ENCODE measurements around the gene HID1. TPM values are rescaled to one million over a fixed set of nuclear protein-coding genes. Genes with fewer than 3 reads are reported as not detected.

The HID1 gene
- polyA plus RNA-seq, 2 of the 4 experiments (the other 2 are of a cell fraction) = 5.2 to 11.7 TPM

GRCh38 chr17:74947041-74947754 is 25.4 kb downstream of the HID1 start:
- 90% methylated on average over 17 of the region's 17 CpGs for WGBS (ENCODE audit: missing lambda C conversion rate)
- DNase-seq (ENCODE audit: low read depth in 1 of 2, low spot score in 1 of 2) (no peak), ATAC-seq (no peak), FAIRE-seq (no peak)
- no peak for TF ChIP-seq ZNF302 (CRISPR knock-in tag; IDR thresholded peaks at IDR 0.05)
- TF ChIP-seq E2F6 (IDR thresholded peaks at IDR 0.05; ENCODE audit: borderline replicate concordance, low read depth) = no peak
- no peak for TF ChIP-seq CBX8 (IDR thresholded peaks at IDR 0.05)
- no peak for TF ChIP-seq RCOR1 (IDR thresholded peaks at IDR 0.05; ENCODE audit: low read depth, low read length)
- TF ChIP-seq EHMT2 (IDR thresholded peaks at IDR 0.05; ENCODE audit: low read depth) = no peak
- Histone ChIP-seq H3K9me3 (no peaks in the 10 kb centered on the region), H3K4me3 (no peak overlapping the region), H3K4me2 (no peak overlapping the region), H3K4me1 (peaks cover 24% of the 10 kb centered on the region), H3K27ac (no peak overlapping the region)
- CTCF ChIA-PET = interaction anchor here (0.9 to 42.3 kb wide), 3 partner anchors 10 to 42 kb away, joined by 3 to 1448 read pairs (median 1448); partner anchors contain the start of genes HID1, OTOP2, OTOP3 and USH1G
- POLR2A ChIA-PET = no interaction called here

GRCh38 chr17:74946641-74947040 is 25.9 kb downstream of the HID1 start:
- Histone ChIP-seq H3K9me3 (no peaks in the 10 kb centered on the region), H3K27ac (no peak overlapping the region), H3K4me1 (peaks cover 24% of the 10 kb centered on the region), H3K4me3 (no peak overlapping the region), H3K4me2 (no peak overlapping the region)
- POLR2A ChIA-PET = no interaction called here
- CTCF ChIA-PET = interaction anchor here (0.9 to 42.3 kb wide), 3 partner anchors 11 to 43 kb away, joined by 3 to 1448 read pairs (median 1448); partner anchors contain the start of genes HID1, OTOP2, OTOP3 and USH1G
- 88% methylated on average over 14 of the region's 14 CpGs for whole genome bisulfite sequencing (ENCODE audit: missing lambda C conversion rate)
- no peak for TF ChIP-seq HOXA7 (CRISPR knock-in tag; IDR thresholded peaks at IDR 0.05)
- no peak for TF ChIP-seq MAX (IDR thresholded peaks at IDR 0.05)
- no peak for TF ChIP-seq ZC3H11A (IDR thresholded peaks at IDR 0.05)
- no peak for TF ChIP-seq GATA3 (IDR thresholded peaks at IDR 0.05; ENCODE audit: borderline replicate concordance)
- no peak for TF ChIP-seq SMC3 (IDR thresholded peaks at IDR 0.05)
- no peak for TF ChIP-seq ZNF302 (CRISPR knock-in tag; IDR thresholded peaks at IDR 0.05)
- TF ChIP-seq RCOR1 (IDR thresholded peaks at IDR 0.05; ENCODE audit: low read depth, low read length) = no peak
- TF ChIP-seq HOXB5 (CRISPR knock-in tag; IDR thresholded peaks at IDR 0.05) = no peak
- no peak for TF ChIP-seq RNF2 (IDR thresholded peaks at IDR 0.05; ENCODE audit: borderline replicate concordance, low read depth)
- TF ChIP-seq CTCF (IDR thresholded peaks at IDR 0.05) = no peak
- no peak for TF ChIP-seq CHD4 (IDR thresholded peaks at IDR 0.05; ENCODE audit: borderline replicate concordance)
- TF ChIP-seq FOSB (CRISPR knock-in tag; IDR thresholded peaks at IDR 0.05) = no peak
- no peak for TF ChIP-seq BHLHE40 (IDR thresholded peaks at IDR 0.05; ENCODE audit: low read depth, low read length)
- no peak for TF ChIP-seq RARB (CRISPR knock-in tag; IDR thresholded peaks at IDR 0.05)
- no peak for ATAC-seq
- DNase-seq (ENCODE audit: low read depth in 1 of 2, low spot score in 1 of 2) = no peak
- FAIRE-seq = no peak

- H3K9me3 ChIP-seq = no peaks in the 10 kb centered on the region
- ATAC-seq = no peak
- ChIA-PET CTCF (interaction anchor here (1.1 to 42.3 kb wide), 3 partner anchors 12 to 67 kb away, joined by 4 to 1448 read pairs (median 1448); partner anchors contain the start of genes HID1, MRPL58, OTOP2 and OTOP3), POLR2A (interaction anchor here (0.8 kb wide), 1 partner anchor 72 kb away, joined by 4 read pairs; no protein-coding TSS in a partner anchor)
- no peak overlapping the region for H3K4me2 ChIP-seq
- DNase-seq (ENCODE audit: low read depth in 1 of 2, low spot score in 1 of 2) = no peak
- H3K4me1 ChIP-seq = peaks cover 18% of the 10 kb centered on the region
- FAIRE-seq = no peak
- TF ChIP-seq CEBPB (IDR thresholded peaks at IDR 0.05) = no peak
- TF ChIP-seq ZSCAN20 (CRISPR knock-in tag; IDR thresholded peaks at IDR 0.05) = no peak
- TF ChIP-seq MAZ (IDR thresholded peaks at IDR 0.05; ENCODE audit: borderline replicate concordance, low read depth, low read length) = no peak
- TF ChIP-seq PBX3 (IDR thresholded peaks at IDR 0.05) = no peak
- TF ChIP-seq ZFP36 (IDR thresholded peaks at IDR 0.05; ENCODE audit: borderline replicate concordance, partially characterized antibody) = no peak
- no peak for TF ChIP-seq MYC (IDR thresholded peaks at IDR 0.05; ENCODE audit: borderline replicate concordance, low read length)
- TF ChIP-seq ELK1 (IDR thresholded peaks at IDR 0.05; ENCODE audit: low read depth, low read length) = no peak
- no peak for TF ChIP-seq ZC3H11A (IDR thresholded peaks at IDR 0.05)
- TF ChIP-seq FOSL2 (IDR thresholded peaks at IDR 0.05) = no peak
- TF ChIP-seq FOSL2 (CRISPR knock-in tag; IDR thresholded peaks at IDR 0.05) = no peak
- TF ChIP-seq SREBF2 (IDR thresholded peaks at IDR 0.05) = no peak
- TF ChIP-seq CHD2 (IDR thresholded peaks at IDR 0.05; ENCODE audit: low read length, partially characterized antibody) = no peak
- TF ChIP-seq TP53 (CRISPR knock-in tag; IDR thresholded peaks at IDR 0.05) = no peak
- no peak for TF ChIP-seq FOXS1 (CRISPR knock-in tag; IDR thresholded peaks at IDR 0.05)
- 67% methylated on average over 6 of the region's 6 CpGs for WGBS (ENCODE audit: missing lambda C conversion rate)
- no peak overlapping the region for H3K27ac ChIP-seq
- H3K4me3 ChIP-seq = no peak overlapping the region
These were observed 27.0 kb downstream of the HID1 start for GRCh38 chr17:74945543-74945942.

Measured in A549 (cell line).